Spleen (tissue), 7 donors: Measurements from ENCODE around the gene WASHC1.
"Not testable (repeated sequence)": the region's sequence is repeated elsewhere in the genome, so short reads cannot be mapped to it uniquely, and the experiment has no call there.

Source experiments
- POLR2A ChIP-seq, 3 donors: fragments of 450-650 bp; IDR thresholded peaks; one replicate each; pipeline ENCODE4 v1.5.1; 2017; ENCODE audit warnings: antibody characterized with exemption in 3 of 3, mild to moderate bottlenecking in 1 of 3
- TF ChIP-seq, protein P1 (sequence below), 11 experiments: fragments of 200-600 bp in 7 of 11; fragments of 450-650 bp in 4 of 11; sonication (generic) in 4 of 11; IDR thresholded peaks in 8 of 11; conservative IDR thresholded peaks in 3 of 11; 1 replicate in 7 of 11; 2 replicates in 4 of 11; pipeline versions ENCODE4 v1.4.0 to v1.8.0; 2016 to 2021; ENCODE audit warnings: antibody characterized with exemption in 11 of 11, inconsistent platforms in 4 of 11, mild to moderate bottlenecking in 1 of 11
- donor health status: DM: no; HTN: no; CAD: no; lungs with moderate emphysema.
- donor health status: DM: no; HTN: no; CAD: no.
- donor health status: DM: no; HTN: no; CAD: no.

- TF ChIP-seq, protein P1, sequence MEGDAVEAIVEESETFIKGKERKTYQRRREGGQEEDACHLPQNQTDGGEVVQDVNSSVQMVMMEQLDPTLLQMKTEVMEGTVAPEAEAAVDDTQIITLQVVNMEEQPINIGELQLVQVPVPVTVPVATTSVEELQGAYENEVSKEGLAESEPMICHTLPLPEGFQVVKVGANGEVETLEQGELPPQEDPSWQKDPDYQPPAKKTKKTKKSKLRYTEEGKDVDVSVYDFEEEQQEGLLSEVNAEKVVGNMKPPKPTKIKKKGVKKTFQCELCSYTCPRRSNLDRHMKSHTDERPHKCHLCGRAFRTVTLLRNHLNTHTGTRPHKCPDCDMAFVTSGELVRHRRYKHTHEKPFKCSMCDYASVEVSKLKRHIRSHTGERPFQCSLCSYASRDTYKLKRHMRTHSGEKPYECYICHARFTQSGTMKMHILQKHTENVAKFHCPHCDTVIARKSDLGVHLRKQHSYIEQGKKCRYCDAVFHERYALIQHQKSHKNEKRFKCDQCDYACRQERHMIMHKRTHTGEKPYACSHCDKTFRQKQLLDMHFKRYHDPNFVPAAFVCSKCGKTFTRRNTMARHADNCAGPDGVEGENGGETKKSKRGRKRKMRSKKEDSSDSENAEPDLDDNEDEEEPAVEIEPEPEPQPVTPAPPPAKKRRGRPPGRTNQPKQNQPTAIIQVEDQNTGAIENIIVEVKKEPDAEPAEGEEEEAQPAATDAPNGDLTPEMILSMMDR (IDR thresholded peaks at IDR 0.05 in 8 of 11, conservative IDR thresholded peaks at IDR 0.05 in 3 of 11), result not testable (repeated sequence)
- not testable (repeated sequence) for TF ChIP-seq POLR2A (IDR thresholded peaks at IDR 0.05)
Measured at GRCh38 chr9:14129-14809, 15.0 kb downstream of the WASHC1 start.
